ENCODE data around the gene NKX2-2.

DNA sequence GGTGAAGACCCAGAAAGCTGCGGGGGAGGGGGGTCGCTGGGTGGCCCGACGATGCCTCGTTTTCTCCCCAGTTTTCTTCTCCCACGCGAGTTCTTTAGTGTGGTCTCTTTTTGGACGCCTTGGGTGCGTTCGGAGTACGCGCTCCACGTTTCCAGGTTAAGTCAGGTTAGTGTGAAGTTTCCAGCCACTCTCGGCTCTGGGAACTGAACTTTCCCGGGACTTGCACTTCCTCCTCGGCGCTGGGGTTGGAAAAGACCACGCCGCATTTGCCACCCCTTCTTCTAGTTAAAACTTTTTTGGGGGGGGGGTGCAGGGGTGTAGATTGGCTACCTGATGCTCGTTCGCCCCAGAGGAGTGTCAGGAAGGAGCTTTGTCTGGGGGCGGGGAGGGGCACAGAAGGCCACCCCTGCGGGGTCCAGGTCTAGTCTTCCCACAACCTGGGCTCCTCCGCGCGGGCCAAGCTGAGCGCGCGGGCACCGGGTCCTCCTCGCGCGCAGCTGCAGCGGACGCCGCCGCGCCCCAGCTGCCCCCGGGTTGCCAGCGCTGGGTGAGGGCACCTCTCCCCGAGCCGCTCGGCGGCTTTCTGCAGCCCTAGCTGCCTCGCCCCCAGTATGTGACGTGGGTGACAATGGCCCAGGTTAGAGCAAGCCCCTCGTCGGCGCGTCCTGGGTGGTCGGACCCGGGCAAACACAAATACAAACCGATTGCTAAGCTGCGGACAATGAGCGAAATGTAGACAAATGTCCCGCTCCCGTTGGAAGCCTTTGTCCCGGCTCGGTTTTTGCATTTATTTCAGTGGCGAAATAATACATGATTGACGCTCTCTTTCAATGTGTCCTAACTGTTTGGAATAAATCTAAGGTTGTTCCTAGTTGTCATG is 1.7 kb upstream of the NKX2-2 start:
- TF ChIP-seq, protein P1, sequence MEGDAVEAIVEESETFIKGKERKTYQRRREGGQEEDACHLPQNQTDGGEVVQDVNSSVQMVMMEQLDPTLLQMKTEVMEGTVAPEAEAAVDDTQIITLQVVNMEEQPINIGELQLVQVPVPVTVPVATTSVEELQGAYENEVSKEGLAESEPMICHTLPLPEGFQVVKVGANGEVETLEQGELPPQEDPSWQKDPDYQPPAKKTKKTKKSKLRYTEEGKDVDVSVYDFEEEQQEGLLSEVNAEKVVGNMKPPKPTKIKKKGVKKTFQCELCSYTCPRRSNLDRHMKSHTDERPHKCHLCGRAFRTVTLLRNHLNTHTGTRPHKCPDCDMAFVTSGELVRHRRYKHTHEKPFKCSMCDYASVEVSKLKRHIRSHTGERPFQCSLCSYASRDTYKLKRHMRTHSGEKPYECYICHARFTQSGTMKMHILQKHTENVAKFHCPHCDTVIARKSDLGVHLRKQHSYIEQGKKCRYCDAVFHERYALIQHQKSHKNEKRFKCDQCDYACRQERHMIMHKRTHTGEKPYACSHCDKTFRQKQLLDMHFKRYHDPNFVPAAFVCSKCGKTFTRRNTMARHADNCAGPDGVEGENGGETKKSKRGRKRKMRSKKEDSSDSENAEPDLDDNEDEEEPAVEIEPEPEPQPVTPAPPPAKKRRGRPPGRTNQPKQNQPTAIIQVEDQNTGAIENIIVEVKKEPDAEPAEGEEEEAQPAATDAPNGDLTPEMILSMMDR (IDR thresholded peaks at IDR 0.05; ENCODE audit: borderline replicate concordance, extremely low read depth, low read length, poor library complexity, severe bottlenecking), result no peak
- TF ChIP-seq EZH2 (IDR thresholded peaks at IDR 0.05; ENCODE audit: borderline replicate concordance, low read depth, low read length, severe bottlenecking), result no peak

All from DND-41 (cell line).